SIG-M5 treated with dmso at 0.1 percent for 504 hours (cell line): ENCODE data around the gene WBP4.

ENCODE experiments used
- DNase-seq: peaks from one replicate; lab custom pipeline; 2025; ENCODE audit not compliant: unreplicated experiment; lab: John Stamatoyannopoulos, UW

Gene WBP4

DNA sequence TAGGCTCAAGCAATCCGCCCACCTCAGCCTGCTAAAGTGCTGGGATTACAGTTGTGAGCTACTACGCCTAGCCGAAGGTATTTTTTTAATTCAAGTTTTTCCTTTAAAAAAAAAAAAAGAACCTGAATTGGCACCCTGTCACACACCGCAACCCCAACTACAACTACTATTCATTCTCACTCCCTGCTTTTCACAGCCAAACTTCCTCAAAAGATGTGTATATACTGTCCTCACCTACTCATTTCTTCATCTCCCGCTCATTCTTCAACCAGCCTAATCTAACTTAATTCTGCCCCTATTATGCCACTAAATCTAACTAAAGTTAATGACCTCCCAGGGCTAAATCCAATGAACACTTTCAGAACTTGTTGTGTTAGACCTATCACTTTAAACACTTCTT is 12.7 kb upstream of the WBP4 start:
- no peak for DNase-seq

DNA sequence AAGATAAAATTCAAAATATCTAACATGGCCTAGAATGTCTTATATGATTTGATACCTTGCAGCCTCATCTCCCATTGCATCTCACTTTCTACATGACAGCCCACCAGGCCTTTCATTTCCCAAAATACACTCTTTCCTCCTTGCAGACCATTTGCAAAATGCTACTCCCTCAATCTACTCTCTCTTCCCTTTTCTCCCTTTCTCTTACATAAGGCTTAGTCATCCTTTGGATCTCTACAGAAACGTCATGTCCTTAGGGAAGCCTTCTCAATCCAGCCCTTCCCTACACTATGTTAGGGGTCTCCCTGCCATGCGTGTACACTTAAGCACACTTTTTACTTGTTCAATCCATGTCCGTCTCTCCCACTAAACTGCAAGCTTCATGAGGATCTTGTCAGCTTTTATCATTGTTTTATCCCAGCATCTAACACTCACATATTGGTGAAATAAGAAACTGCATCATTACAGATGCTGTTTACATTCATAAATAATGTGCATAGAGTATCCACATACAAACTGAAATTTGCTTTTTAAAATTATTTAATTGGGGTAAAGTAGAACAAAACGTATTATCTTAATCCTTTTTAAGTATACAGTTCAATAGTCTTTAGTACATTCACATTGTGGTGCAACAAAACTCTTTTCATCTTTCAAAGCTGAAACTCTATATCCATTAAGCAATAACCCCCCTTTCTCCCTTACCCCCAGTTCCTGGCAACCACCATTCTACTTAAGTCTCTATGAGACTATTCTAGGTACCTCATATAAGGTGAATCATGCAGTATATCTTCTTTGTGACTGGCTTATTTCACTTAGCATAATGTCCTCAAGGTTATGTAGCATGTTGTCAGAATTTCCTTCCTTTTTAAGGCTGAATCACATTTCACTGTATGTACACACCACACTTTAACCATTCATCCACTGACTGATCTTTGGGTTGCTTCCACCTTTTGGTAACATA is 11.5 kb upstream of the WBP4 start:
- DNase-seq, result peak; percentile 87

DNA sequence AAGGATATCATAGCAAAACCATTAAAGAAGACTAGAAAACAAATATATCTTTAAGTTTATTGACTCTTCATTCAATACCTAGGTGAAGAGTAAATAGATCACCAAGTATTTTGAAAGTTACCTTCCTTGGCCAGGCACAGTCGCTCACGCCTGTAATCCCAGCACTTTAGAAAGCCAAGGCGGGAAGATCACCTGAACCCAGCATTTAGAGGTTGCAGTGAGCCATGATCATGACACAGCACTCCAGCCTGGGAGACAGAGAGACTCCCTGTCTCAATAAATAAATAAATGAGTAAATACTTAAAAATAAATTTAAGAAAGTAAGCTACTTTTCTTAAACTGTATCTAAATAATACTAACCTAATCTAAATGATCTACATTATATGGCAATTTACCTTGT is 8.9 kb upstream of the WBP4 start:
- DNase-seq, result no peak

GRCh38 chr13:41053384-41053826 is 7.9 kb upstream of the WBP4 start:
- DNase-seq, result peak; percentile 83

DNA sequence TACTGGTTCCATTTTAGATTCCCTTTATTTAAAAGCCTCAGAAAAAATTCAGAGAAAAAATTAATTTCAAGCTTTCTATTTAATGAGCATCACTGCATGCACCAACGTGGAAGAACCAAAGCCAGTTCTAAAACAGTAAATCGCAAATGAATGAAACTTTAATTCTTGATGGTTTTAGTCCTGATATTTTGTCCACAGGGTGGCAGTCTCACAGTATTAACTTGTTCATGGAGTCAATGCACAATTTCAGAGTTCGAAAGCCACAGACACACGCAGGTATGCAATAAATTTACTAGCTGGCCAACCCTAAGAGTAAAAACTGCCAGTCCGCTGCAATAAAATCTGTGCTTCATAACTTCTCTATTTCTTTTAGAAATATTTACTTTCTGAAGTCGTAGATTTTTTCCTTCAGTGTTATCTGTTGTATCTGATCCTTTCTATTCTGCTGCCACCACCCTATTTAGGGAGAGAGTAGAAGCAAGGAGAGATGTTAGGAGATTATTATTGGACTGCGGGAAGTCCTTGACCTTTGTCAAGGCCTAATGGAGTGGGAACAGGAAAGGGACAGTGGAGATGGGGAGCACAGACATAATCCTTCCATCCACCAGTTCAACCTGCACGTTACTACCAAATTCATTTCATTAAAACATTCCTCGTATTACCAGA is 7.0 kb upstream of the WBP4 start:
- DNase-seq, result peak; percentile 60

GRCh38 chr13:41054919-41055619 is 6.2 kb upstream of the WBP4 start:
- peak; percentile 47 for DNase-seq

GRCh38 chr13:41056194-41056593 is 5.1 kb upstream of the WBP4 start:
- no peak for DNase-seq

DNA sequence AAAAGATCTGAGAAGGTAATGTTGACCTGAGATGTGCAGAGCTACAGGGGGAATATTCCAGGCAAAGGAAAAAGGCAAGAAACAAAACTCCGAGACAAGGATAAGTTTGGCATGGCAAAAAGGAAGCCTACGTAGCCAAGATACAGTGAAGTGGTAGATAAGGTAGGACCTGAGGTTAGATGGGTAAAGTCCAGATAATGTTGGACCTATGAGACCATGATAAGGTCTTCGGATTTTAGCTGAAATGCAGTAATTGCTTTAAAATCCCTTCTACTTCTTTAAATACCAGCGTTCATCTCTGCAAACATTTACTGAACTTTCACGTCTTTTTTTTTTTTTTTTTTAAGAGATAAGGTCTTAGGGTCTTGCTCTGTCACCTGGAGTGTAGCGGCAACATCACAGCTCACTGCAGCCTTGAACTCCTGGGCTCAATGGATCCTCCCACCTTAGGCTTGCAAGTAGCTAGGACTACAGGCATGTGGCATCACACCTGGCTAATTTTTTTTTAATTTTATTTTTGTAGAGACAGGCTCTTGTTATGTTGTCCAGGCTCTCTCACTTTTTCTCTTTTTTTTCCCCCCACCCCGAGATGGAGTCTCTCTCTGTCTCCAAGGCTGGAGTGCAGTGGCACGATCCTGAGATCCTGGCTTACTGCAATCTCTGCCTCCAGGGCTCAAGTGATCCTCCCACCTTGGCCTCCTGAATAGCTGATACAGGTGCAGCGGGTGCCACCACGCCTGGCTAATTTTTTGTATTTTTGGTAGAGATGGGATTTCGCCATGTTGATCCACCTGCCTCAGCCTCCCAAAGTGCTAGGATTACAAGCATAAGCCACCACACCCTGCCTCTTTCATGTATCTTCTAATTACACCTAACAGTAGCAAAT is 4.2 kb upstream of the WBP4 start:
- DNase-seq, result no peak

GRCh38 chr13:41058295-41059070 is 2.8 kb upstream of the WBP4 start:
- DNase-seq, result no peak

- DNase-seq, result no peak
Measured at GRCh38 chr13:41059456-41060081, 1.7 kb upstream of the WBP4 start.

DNA sequence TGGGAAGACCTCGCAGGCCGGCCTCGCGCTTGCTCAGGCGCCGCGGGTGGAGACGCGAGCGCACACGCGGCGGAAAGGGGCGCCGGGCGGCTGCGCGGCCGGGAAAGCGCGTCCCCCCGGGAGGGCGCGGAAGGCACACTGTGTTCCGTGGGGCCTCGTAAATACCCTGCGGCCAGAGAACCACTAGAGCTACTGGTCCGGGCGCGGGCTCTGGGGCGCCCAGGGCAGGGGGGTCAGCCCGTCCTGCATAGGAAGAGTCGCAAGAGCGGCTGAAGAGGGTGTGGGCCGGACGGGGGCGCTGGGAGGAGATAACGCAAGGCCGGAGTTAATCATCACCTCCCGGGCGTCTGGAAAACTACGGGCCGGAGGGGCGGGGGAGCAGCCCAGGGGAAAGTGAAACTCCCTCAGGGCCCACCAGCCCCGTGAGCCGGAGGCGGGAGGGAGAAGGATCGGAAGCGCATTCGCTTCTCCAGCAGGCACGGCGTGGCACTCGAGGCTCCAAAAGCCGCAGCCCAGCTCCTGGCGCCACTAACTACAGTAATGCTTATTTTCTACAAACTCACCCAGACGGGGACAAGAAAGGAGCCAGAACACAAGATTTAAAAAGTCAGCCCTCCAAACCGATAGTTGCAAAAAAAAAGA is 1.1 kb upstream of the WBP4 start:
- peak; percentile 91 for DNase-seq

- DNase-seq, result peak; percentile 80
Measured at GRCh38 chr13:41060724-41061074, 610 bp upstream of the WBP4 start.

GRCh38 chr13:41061914-41062837 is 867 bp downstream of the WBP4 start:
- peak; percentile 75 for DNase-seq

DNA sequence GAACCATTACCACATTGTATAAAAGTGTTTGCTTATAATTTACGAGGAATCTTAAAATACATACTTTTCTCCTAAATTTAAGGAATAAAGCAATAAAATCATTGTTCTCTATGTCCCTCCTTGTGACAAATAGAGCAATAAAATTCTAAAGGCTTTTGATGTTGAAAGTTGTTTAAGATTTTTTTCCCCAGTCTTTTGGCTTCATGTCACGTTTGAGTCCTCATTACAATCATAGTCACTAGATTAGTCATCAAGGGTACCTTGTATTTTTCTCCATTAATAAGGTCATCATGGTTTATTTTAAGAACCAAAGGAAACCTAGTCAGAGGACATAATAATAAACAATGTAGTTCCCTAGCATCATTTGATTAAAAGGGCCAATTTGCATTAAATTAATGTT is 3.2 kb downstream of the WBP4 start:
- no peak for DNase-seq

- DNase-seq, result no peak
Measured at GRCh38 chr13:41065078-41065477, 3.8 kb downstream of the WBP4 start.

GRCh38 chr13:41074523-41074922 is 13.2 kb downstream of the WBP4 start:
- DNase-seq, result no peak

GRCh38 chr13:41075034-41075433 is 13.7 kb downstream of the WBP4 start:
- DNase-seq, result peak; percentile 34

DNA sequence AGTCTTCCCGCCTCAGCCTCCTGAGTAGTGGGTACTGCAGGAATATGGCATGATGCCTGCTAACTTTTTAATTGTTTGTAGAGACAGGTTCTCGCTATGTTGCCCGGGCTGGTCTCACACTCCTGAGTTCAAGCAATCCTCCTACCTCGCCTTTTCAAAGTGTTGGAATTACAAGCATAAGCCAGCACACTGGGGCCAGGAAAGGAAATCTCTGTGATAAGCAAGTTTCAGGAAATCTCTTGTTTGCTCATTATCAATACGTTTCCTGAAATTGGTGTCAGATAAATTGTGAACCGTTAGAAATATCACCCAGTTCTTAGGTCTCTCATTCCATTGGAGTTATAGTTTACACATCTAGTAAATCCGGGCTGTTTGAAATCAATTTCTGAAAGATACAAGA is 14.2 kb downstream of the WBP4 start:
- DNase-seq, result no peak
